ENCODE measurements around the gene PAWR.

Gene PAWR

DNA sequence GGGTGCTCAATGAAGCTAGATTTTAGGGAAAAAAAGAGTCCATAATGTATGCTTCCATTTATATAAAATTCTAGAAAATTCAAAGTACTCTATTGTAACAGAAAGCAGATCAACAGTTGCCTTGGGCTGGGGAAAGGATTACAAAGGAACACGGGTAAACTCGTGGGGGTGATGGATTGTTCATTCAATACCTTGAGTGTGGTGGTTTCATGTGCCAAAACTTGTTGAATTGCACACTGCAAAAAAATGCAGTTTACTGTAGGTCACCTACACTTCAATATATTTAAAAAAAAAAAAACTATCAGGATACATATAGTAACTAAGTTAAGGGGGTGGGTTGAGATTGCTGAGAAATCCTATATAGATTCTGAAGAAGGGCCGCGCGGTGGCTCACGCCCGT lies 33.6 kb downstream of the PAWR start:
- TF ChIP-seq PATZ1 (CRISPR knock-in tag; IDR thresholded peaks at IDR 0.05; ENCODE audit: borderline replicate concordance) (no peak), TCF4 (CRISPR knock-in tag; IDR thresholded peaks at IDR 0.05; ENCODE audit: borderline replicate concordance) (no peak), ZC3H10 (CRISPR knock-in tag; IDR thresholded peaks at IDR 0.05) (no peak), BACH2 (CRISPR knock-in tag; IDR thresholded peaks at IDR 0.05; ENCODE audit: borderline replicate concordance) (no peak), RARB (CRISPR knock-in tag; IDR thresholded peaks at IDR 0.05) (no peak), ZNF8 (CRISPR knock-in tag; IDR thresholded peaks at IDR 0.05) (no peak), SNAI2 (CRISPR knock-in tag; IDR thresholded peaks at IDR 0.05) (no peak), ARNTL (CRISPR knock-in tag; IDR thresholded peaks at IDR 0.05; ENCODE audit: borderline replicate concordance, low read depth) (no peak)
- ATAC-seq, result no peak

- no peak for ATAC-seq
- TF ChIP-seq ARNTL (CRISPR knock-in tag; IDR thresholded peaks at IDR 0.05; ENCODE audit: borderline replicate concordance, low read depth) (no peak), OSR1 (CRISPR knock-in tag; IDR thresholded peaks at IDR 0.05) (no peak), POU6F1 (CRISPR knock-in tag; IDR thresholded peaks at IDR 0.05; ENCODE audit: borderline replicate concordance, low read depth) (no peak), PATZ1 (CRISPR knock-in tag; IDR thresholded peaks at IDR 0.05; ENCODE audit: borderline replicate concordance) (no peak), ZNF70 (CRISPR knock-in tag; IDR thresholded peaks at IDR 0.05) (no peak), CSDC2 (CRISPR knock-in tag; IDR thresholded peaks at IDR 0.05) (no peak), RARB (CRISPR knock-in tag; IDR thresholded peaks at IDR 0.05) (no peak), ZNF565 (CRISPR knock-in tag; conservative IDR thresholded peaks at IDR 0.05; ENCODE audit: low read depth) (no peak), TCF4 (CRISPR knock-in tag; IDR thresholded peaks at IDR 0.05; ENCODE audit: borderline replicate concordance) (no peak), ISL1 (CRISPR knock-in tag; IDR thresholded peaks at IDR 0.05) (no peak), ZNF8 (CRISPR knock-in tag; IDR thresholded peaks at IDR 0.05) (no peak), ZFP3 (CRISPR knock-in tag; IDR thresholded peaks at IDR 0.05) (no peak), ESRRG (CRISPR knock-in tag; IDR thresholded peaks at IDR 0.05) (no peak), ZC3H10 (CRISPR knock-in tag; IDR thresholded peaks at IDR 0.05) (no peak)
- TF ChIP-seq, protein P1, sequence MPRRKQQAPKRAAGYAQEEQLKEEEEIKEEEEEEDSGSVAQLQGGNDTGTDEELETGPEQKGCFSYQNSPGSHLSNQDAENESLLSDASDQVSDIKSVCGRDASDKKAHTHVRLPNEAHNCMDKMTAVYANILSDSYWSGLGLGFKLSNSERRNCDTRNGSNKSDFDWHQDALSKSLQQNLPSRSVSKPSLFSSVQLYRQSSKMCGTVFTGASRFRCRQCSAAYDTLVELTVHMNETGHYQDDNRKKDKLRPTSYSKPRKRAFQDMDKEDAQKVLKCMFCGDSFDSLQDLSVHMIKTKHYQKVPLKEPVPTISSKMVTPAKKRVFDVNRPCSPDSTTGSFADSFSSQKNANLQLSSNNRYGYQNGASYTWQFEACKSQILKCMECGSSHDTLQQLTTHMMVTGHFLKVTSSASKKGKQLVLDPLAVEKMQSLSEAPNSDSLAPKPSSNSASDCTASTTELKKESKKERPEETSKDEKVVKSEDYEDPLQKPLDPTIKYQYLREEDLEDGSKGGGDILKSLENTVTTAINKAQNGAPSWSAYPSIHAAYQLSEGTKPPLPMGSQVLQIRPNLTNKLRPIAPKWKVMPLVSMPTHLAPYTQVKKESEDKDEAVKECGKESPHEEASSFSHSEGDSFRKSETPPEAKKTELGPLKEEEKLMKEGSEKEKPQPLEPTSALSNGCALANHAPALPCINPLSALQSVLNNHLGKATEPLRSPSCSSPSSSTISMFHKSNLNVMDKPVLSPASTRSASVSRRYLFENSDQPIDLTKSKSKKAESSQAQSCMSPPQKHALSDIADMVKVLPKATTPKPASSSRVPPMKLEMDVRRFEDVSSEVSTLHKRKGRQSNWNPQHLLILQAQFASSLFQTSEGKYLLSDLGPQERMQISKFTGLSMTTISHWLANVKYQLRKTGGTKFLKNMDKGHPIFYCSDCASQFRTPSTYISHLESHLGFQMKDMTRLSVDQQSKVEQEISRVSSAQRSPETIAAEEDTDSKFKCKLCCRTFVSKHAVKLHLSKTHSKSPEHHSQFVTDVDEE (CRISPR knock-in tag; IDR thresholded peaks at IDR 0.05), result no peak
These were observed 35.7 kb downstream of the PAWR start for GRCh38 chr12:79655036-79655435.

DNA sequence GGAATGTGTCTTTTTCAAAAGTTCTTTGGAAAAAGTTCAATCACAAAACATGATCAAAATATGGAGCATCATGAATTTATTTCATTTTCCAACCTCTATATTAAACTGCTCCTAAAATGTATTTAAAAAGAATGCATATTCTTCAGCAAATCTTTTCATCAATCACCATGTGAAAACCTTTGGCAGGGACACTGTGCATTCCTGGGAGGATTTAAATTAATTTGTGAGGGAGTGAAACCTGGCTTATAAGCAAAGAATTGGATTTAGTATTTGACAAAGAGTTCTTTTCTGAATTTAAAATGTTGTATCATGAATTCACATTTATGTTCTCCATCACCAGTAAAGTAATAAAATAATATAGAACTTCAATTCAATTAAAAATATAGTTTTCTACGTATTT lies 38.2 kb downstream of the PAWR start:
- ATAC-seq, result no peak
- TF ChIP-seq PPARA (CRISPR knock-in tag; IDR thresholded peaks at IDR 0.05; ENCODE audit: borderline replicate concordance) (no peak), SNAI2 (CRISPR knock-in tag; IDR thresholded peaks at IDR 0.05) (no peak), GLIS3 (CRISPR knock-in tag; IDR thresholded peaks at IDR 0.05) (no peak), ZFP30 (CRISPR knock-in tag; IDR thresholded peaks at IDR 0.05) (no peak), TCF4 (CRISPR knock-in tag; IDR thresholded peaks at IDR 0.05; ENCODE audit: borderline replicate concordance) (no peak), OSR1 (CRISPR knock-in tag; IDR thresholded peaks at IDR 0.05) (no peak), RARB (CRISPR knock-in tag; IDR thresholded peaks at IDR 0.05) (no peak), TOX (CRISPR knock-in tag; IDR thresholded peaks at IDR 0.05; ENCODE audit: borderline replicate concordance) (no peak), POU6F1 (CRISPR knock-in tag; IDR thresholded peaks at IDR 0.05; ENCODE audit: borderline replicate concordance, low read depth) (no peak), ZNF8 (CRISPR knock-in tag; IDR thresholded peaks at IDR 0.05) (no peak), CSDC2 (CRISPR knock-in tag; IDR thresholded peaks at IDR 0.05) (no peak), ZNF70 (CRISPR knock-in tag; IDR thresholded peaks at IDR 0.05) (no peak), ZNF565 (CRISPR knock-in tag; conservative IDR thresholded peaks at IDR 0.05; ENCODE audit: low read depth) (no peak), ZFP3 (CRISPR knock-in tag; IDR thresholded peaks at IDR 0.05) (no peak)
- TF ChIP-seq, protein P2, sequence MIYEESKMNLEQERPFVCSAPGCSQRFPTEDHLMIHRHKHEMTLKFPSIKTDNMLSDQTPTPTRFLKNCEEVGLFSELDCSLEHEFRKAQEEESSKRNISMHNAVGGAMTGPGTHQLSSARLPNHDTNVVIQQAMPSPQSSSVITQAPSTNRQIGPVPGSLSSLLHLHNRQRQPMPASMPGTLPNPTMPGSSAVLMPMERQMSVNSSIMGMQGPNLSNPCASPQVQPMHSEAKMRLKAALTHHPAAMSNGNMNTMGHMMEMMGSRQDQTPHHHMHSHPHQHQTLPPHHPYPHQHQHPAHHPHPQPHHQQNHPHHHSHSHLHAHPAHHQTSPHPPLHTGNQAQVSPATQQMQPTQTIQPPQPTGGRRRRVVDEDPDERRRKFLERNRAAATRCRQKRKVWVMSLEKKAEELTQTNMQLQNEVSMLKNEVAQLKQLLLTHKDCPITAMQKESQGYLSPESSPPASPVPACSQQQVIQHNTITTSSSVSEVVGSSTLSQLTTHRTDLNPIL (CRISPR knock-in tag; IDR thresholded peaks at IDR 0.05; ENCODE audit: low read depth), result no peak
- TF ChIP-seq, protein P3, sequence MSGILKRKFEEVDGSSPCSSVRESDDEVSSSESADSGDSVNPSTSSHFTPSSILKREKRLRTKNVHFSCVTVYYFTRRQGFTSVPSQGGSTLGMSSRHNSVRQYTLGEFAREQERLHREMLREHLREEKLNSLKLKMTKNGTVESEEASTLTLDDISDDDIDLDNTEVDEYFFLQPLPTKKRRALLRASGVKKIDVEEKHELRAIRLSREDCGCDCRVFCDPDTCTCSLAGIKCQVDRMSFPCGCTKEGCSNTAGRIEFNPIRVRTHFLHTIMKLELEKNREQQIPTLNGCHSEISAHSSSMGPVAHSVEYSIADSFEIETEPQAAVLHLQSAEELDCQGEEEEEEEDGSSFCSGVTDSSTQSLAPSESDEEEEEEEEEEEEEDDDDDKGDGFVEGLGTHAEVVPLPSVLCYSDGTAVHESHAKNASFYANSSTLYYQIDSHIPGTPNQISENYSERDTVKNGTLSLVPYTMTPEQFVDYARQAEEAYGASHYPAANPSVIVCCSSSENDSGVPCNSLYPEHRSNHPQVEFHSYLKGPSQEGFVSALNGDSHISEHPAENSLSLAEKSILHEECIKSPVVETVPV (CRISPR knock-in tag; IDR thresholded peaks at IDR 0.05), result no peak
